NCI-H82 (cell line): ENCODE measurements around the gene HTATIP2.
"Not testable (repeated sequence)": the region's sequence is repeated elsewhere in the genome, so short reads cannot be mapped to it uniquely, and the experiment has no call there.

Source experiments
- DNase-seq: peaks from one replicate; lab custom pipeline; 2025; lab: John Stamatoyannopoulos, UW

HTATIP2 gene

GRCh38 chr11:20372081-20372626 lies 8.6 kb downstream of the HTATIP2 start:
- peak; percentile 40 for DNase-seq

DNA sequence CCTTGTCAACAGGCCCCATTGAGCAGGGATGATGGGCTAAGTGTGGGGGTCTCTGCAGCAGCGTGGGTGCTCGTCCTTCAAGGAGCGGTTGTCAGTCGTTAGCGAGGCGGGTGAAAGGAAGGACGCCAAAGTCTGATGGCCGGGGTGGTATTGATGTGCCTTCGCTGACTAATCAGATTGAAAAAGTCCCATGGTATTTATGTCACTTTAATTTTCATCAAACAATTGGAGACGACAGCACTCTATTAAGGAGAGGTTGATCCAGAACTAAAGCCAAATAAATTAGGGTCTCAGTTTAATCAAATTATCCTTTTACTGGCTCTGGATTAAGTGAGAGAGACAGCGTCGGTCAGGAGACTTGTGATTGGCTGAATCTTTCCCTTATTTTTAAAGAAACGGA lies 9.6 kb downstream of the HTATIP2 start:
- DNase-seq = peak; percentile 96

GRCh38 chr11:20373568-20374209 lies 10.2 kb downstream of the HTATIP2 start:
- no peak for DNase-seq

DNA sequence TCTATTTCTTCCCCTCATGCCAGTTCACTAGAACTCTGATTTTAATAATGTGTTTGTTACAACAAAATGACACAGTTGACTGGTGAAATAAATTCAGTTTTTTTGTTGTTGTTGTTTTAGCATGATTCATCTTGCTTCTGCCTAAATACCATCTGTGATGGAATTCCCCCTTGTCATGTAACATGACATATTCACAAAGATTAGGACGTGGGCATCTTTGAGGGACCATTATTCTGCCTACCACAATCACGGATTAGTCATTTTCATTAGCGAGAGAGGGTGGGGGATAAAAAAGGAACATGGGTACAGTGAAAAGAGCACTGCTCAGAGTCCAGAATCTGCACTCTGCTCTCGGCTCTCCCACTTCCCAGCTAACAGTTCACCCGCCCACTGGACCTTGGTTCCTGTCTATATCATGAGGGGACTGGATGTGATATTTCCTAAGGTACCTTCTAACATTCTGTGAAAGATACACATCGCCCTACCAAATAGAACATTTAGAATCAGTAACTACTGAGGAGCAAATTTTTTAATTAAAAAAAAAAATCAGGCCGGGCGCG lies 11.3 kb downstream of the HTATIP2 start:
- peak; percentile 49 for DNase-seq

- DNase-seq = no peak
Measured at GRCh38 chr11:20376162-20376730, 12.7 kb downstream of the HTATIP2 start.

- not testable (repeated sequence) for DNase-seq
Measured at GRCh38 chr11:20385996-20386395, 22.5 kb downstream of the HTATIP2 start.

- DNase-seq = peak; percentile 93
Measured at GRCh38 chr11:20387261-20388095, 24.0 kb downstream of the HTATIP2 start, which contains the start of gene PRMT3. PRMT3 (plus strand) TSS chr11:20387716; CDS start chr11:20387747, 31 bp downstream.

- peak; percentile 63 for DNase-seq
Measured at GRCh38 chr11:20388096-20389055, 24.9 kb downstream of the HTATIP2 start.

GRCh38 chr11:20397281-20397680 lies 33.8 kb downstream of the HTATIP2 start:
- DNase-seq = peak; percentile 70

GRCh38 chr11:20399498-20399897 lies 36.0 kb downstream of the HTATIP2 start:
- no peak for DNase-seq

- no peak for DNase-seq
Measured at GRCh38 chr11:20403059-20403458, 39.5 kb downstream of the HTATIP2 start.

DNA sequence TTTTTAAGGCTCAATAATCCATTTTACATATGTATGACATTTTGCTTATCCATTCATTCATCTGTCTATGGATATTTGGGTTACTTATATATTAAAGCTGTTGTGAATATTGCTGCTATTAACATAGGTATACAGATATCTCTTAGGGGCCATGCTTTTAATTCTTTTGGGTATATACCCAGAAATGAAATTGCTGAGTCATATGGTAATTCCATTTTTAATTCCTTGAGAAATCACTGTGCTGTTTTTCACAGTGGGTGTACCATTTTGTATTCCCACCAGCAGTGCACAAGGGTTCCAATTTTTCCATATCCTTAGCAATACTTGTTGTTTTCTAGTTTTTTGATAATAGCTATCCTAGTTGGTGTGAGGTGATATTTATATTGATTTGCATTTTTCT lies 43.0 kb downstream of the HTATIP2 start:
- DNase-seq = no peak

DNA sequence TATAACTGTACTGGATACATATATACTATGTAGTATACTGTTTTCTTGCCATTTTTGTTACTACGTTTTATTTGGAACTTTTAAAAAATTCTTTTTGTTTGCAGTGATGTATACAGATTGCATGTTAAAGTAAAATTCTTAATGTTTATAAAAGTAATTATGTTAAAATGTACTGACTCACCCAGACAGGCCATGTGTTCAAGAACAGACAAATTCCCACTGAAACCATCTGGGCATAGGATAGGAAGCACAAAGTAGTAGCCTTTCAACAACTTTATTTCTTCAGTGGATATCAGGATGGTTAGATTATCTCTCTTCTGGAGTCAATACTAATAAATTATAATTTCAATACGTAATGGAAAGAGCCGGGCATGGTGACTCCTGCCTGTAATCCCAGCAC lies 43.8 kb downstream of the HTATIP2 start:
- DNase-seq = no peak

DNA sequence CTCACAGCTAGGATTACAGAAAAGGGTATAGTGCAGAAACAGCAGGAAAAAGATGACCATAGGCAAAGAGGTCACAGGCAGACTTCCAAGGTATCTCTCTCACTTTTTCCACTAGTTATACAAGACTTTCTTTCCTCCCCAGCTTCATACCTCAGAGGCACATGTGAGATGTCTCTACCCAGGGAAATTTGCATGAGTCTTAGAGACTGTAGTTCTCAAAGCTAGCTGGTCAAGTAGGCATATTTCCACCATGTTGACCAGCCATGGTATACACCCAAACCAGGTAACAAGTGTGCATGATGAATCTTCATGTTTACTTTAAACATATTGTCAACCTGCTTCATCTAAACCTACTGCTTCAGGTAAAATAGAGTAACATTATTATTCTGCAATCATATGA lies 51.9 kb downstream of the HTATIP2 start:
- no peak for DNase-seq

GRCh38 chr11:20417771-20418170 lies 54.3 kb downstream of the HTATIP2 start:
- peak; percentile 76 for DNase-seq

DNA sequence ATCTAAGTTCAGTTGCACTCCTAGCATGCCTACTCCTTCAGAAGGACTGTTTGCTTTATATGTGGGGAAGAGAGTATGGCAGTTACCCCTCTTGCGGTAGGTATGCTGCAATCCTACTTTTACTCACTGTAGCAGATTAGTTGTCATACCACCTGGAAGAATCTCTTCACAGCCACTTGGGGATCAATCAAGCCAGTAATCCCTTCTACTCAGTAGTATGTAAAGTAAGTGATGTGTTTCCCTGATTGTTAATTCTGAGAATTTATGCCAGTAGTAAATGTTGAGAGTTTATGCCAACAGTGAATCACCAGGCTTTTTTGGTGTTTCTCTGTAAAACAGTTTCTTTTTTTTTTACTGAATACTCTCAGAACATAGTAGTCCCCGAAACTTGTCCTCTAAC lies 58.4 kb downstream of the HTATIP2 start:
- peak; percentile 38 for DNase-seq

- DNase-seq = no peak
Measured at GRCh38 chr11:20429216-20429615, 65.7 kb downstream of the HTATIP2 start.
